ENCODE data around the gene C19orf53.
"Not testable (repeated sequence)": the region's sequence is repeated elsewhere in the genome, so short reads cannot be mapped to it uniquely, and the experiment has no call there.

C19orf53 gene

GRCh38 chr19:13774217-13775191 is at the start of gene C19orf53:
TSS of gene C19orf53 (plus strand) at chr19:13774456. CDS start at chr19:13774478, 22 bp downstream.
- DNase-seq: peak; percentile 88

- no peak for DNase-seq
Measured at GRCh38 chr19:13726323-13726722, 47.9 kb upstream of the C19orf53 start.

DNA sequence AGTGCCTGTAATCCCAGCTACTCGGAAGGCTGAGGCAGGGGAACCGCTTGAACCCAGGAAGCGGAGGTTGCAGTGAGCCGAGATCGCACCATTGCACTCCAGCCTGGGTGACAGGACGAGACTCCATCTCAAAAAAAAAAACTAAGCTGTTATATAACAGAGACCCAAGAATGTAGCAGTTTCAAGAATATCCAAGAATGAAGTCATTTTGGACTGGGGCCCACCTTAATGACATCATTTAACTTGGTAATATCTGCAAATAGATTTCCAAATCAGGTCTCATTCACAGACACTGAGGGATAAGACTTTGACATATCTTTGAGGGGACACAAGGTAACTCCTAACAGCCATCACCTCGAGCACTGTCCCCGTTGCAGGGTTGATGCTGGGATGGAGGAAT is 46.5 kb upstream of the C19orf53 start:
- DNase-seq: no peak

DNA sequence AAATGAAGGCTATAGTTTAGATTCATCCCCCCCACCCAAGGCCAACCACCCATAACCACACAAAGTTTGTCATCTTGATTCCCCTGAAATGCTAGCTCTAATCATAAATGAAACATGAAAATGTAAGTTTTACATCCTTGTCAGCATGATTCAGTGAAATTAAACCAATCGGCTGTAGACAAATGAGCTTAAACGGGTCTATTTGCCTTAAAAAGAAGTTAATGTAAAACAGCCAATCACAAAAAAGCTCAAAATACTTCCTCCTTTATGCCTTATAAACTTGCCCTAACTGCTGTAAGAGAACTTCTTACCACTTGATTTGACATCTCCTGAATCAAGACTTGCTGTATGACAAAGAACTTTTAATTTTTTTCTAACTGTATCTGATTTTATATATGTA is 44.4 kb upstream of the C19orf53 start:
- DNase-seq: no peak

GRCh38 chr19:13731147-13731964 is 42.9 kb upstream of the C19orf53 start:
- DNase-seq: peak; percentile 87

GRCh38 chr19:13732337-13732736 is 41.9 kb upstream of the C19orf53 start:
- no peak for DNase-seq

- no peak for DNase-seq
Measured at GRCh38 chr19:13734751-13735150, 39.5 kb upstream of the C19orf53 start.

DNA sequence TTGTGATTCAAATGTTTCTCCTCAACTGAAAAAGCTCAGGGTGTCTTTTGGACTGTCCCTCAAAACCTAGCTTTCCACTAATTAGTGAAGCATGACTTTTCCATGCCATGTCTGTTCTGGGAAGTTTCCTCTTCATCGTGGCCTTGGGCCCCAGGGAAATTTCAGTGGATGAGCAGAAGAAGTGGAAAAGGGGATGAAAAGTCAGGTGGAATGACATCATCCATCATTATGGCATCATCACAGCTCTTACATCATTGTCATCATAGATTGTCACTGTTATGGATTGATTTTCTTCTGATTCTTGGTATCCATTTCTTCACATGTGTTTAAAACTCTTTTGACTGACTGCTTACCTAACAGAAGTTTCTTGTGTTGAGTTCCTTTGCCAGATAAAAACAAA is 36.2 kb upstream of the C19orf53 start:
- DNase-seq: no peak

DNA sequence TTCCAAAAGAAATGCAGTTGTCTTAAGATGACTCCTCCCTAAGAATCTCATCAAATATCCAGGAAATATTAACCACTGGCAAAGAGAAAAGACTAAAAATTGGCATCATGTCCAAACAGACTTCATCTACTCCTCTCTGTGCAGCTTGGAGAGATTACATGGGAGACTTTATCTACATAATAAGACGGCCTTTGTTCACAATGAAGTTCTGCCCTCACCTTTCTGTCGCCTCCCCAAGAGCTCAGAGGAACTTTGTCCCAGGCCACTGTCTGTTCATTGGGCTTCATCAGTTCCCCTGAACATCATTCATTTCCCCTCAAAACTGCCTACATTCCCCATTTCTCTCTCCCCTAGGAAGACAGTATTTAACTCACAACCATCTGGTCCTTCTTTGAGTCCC is 32.4 kb upstream of the C19orf53 start:
- no peak for DNase-seq

DNA sequence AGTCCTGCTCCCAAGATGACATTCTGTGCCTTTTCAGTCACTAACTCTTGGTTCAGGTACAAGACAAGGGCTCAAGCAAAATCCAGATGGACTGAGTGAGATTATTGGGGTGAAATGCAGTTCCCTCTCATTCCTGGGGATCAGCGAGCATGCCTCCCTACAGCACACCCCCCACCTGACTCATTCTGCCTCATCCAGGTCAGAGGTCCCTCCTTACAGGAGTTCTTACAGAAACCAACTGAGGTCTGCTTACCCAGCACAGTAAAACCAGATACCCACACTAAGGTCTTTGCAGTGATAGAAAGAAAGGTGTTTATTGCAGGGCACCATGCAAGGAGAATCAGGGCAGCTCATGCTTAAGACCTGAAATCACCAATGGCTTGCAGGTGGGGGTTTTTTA is 31.5 kb upstream of the C19orf53 start:
- no peak for DNase-seq

DNA sequence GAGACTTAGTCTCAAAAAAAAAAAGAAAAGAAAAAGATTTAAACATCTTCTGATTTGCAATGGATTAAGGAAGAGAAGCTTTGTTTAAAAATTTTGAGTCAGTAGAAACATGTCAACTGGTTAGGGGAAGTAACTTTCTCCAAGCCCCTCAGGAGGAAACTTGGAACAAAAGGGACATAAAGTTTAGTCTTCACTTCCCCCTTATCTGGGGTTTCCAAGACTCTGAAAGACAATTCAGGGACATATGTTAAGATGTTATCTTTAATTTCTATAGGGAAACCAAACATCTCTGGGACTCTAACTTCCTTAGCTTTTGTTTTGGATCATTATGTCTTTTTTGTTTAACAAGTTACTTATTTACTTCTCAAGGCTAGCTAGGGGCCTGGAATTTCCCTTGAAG is 30.1 kb upstream of the C19orf53 start:
- no peak for DNase-seq

- no peak for DNase-seq
Measured at GRCh38 chr19:13747098-13747453, 27.2 kb upstream of the C19orf53 start.

GRCh38 chr19:13748169-13748828 is 26.0 kb upstream of the C19orf53 start:
- no peak for DNase-seq

DNA sequence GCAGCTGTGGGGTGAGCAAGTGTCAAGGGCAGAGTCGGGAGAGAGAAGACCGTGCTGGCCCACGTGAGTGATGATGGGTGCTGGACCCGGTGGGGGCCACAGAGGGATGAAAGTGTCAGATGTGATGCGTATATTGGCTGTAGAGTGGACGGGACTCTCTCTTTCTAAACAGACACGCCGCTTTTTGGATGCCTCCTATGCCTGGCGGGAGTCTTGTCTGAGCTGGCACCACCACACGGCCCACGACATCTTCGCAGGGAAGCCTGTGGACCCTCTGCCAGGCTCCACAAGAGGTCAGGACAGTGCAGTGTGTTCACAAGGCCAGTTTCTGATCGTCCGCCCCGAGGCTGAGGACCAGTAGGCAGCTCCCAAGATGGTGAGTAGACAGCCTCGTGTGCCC is 22.8 kb upstream of the C19orf53 start:
- no peak for DNase-seq

DNA sequence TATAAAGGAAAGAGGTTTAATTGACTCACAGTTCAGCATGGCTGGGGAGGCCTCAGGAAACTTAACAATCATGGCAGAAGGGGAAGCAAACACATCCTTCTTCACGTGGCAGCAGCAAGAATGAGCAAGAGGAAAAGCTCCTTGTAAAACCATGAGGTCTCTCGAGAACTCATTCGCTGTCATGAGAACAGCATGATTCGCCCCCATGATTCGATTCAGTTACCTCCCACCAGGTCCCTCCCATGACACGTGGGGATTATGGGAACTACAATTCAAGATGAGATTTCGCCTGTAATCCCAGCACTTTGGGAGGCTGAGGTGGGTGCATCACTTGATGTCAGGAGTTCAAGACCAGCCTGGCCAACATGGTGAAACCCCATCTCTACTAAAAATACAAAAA is 20.6 kb upstream of the C19orf53 start:
- not testable (repeated sequence) for DNase-seq

DNA sequence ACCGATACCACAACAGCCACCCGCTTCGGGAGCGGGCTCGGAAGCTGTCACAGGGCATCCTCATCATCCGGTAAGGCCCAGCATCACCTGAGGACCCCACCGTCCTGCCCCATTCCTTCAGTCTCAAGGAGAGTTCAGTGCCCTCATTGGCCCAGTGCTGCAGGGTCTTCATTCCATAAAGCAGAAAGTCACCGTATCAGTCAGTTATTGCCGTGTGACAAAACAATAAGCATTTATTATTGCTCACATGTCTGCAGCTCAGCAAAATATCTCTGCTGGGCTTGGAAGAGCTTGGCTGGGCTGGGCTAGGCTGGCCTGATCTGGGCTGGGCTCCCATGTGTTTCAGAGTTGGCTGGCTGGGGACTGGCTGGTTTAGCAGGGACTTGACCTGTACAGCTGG is 18.0 kb upstream of the C19orf53 start:
- DNase-seq: no peak

DNA sequence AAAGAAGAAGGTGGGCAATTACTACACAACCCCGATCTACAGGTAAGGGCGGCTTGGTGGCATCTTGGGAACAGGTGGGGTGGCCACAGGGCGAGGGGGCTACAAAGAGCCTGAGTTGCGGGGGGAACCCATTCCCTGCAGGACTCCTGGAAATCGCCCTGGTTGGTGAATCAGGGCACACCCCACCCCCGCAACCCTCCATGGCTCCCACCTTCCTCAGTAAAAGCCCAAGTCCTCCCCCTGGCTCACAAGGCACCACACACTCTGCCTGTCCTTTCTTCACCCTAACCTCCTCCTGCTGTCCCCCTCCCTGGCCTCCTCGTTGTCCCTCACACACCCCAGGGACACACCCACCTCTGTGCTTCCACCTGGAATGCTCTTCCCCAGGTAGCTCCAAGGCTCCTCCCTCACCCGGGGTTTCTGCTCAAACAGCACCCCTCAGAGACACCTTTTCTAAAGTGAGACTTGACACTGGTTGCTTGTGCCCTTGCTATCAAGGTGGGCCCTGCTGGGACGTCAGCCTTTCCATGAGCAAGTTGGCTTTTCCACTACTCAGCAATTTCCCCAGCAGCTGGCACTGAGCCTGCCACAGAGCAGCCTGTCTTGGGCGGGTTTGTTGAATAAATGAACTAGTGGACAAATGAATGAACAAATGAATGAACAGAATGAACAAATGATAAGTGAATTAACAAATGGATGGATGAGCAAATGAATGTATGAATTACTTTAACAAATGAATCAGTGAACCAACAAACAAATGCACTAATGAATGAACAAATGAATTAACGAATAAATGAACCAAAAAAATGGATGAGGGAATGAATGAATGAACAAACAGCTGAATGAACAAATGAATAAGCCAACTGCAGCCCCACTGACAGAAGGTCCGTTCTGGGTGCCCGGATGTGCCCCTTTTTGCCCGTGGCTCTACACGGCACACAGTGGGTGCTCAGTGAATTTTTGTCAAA is 16.2 kb upstream of the C19orf53 start:
- DNase-seq: no peak

DNA sequence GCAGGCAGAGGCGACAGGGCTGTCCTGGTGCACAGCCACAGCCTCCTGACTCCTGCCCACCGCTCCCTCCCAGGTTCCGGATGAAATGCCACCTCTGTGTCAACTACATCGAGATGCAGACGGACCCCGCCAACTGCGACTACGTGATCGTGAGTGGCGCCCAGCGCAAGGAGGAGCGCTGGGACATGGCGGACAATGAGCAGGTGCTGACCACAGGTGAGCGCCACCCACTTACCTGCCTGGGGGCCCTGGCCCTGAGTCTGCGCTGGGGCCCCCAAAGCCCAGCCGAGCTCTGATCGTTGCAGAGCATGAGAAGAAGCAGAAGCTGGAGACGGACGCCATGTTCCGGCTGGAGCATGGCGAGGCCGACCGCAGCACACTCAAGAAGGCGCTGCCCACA is 15.5 kb upstream of the C19orf53 start:
- DNase-seq: no peak

DNA sequence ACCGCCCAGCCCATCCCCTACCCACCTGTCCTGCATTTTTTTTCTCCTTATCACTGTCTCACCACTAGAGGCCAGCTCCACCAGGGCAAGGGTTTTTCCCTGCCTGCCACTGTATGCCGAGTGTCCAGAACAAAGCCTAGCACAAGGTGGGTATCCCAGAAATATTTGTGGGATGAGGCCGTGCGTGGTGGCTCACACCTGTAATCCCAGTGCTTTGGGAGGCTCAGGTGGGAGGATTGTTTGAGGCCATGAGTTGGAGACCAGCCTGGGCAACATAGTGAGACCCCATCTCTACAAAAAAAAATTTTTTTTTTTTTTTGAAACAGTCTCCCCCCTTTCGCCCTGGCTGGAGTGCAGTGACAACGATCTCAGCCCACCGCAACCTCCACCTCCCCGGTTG is 12.8 kb upstream of the C19orf53 start:
- no peak for DNase-seq

- DNase-seq: no peak
Measured at GRCh38 chr19:13762635-13763235, 11.5 kb upstream of the C19orf53 start.

DNA sequence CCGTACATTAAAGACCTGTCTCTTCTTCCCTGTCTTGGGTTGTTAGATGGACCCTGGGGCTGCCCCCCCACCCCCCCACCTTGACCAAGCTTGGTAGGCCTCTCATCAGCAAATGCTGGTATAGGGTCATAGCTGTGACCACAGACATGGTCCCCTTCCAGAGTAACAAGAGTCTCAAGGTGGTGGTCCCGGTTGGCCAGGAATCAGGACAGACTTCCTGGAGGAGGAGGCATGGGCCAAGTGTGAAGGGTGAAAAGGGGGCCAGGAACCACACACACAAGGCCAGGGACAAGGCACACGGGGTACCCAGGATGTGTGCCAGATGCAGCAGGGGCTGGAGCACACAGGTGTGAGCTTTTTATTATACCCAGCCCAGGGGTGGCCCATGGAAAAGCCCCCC is 11.0 kb upstream of the C19orf53 start:
- no peak for DNase-seq

Measured in NCI-H2029 (cell line).